Activated T-helper 17 cell treated with anti-CD3 and anti-CD28 coated beads, Interleukin-2, amount 50 U/mL, for 72 hours (primary cell): ENCODE measurements around the gene SMAD7. TPM values are rescaled to one million over a fixed set of nuclear protein-coding genes. Genes with fewer than 3 reads are reported as not detected.

Experiments used
- ATAC-seq: fragments of 150-1000 bp; cut with Tn5 transposase; replicated peaks from 2 replicates; pipeline ENCODE4 v1.10.0; 2021; ENCODE audit warnings: mild to moderate bottlenecking, moderate library complexity
- H3K27ac Mint-ChIP-seq: one replicate; pipeline ENCODE4 v1.8.0; 2022; ENCODE audit warnings: mixed read lengths
- H3K27me3 Mint-ChIP-seq: one replicate; pipeline ENCODE4 v1.8.0; 2022; ENCODE audit warnings: mixed read lengths
- H3K36me3 Mint-ChIP-seq: one replicate; pipeline ENCODE4 v1.8.0; 2022; ENCODE audit warnings: low read depth, mild to moderate bottlenecking, mixed read lengths
- H3K4me1 Mint-ChIP-seq: one replicate; pipeline ENCODE4 v1.8.0; 2022; ENCODE audit warnings: mixed read lengths
- H3K4me3 Mint-ChIP-seq: one replicate; pipeline ENCODE4 v1.8.0; 2022; ENCODE audit warnings: mild to moderate bottlenecking, mixed read lengths
- H3K9me3 Mint-ChIP-seq: one replicate; pipeline ENCODE4 v1.8.0; 2022; ENCODE audit warnings: mixed read lengths
- total RNA-seq, 2 donors: library from RNA; stranded (reverse); gene quantifications; one replicate each; pipeline ENCODE4 v1.2.3, GENCODE V29; 2022

Gene SMAD7
- total RNA-seq, 2 donors from 2014 or later: 23.4 to 40.7 TPM

- Mint-ChIP-seq H3K27ac (peak overlapping the region; percentile 96), H3K36me3 (peaks cover 81% of the 10 kb centered on the region), H3K4me1 (peaks cover 41% of the 10 kb centered on the region), H3K9me3 (no peaks in the 10 kb centered on the region), H3K4me3 (peak overlapping the region; percentile 99), H3K27me3 (no peaks in the 10 kb centered on the region)
- ATAC-seq: no peak
These were observed 3.2 kb downstream of the SMAD7 start for GRCh38 chr18:48947560-48947959.

DNA sequence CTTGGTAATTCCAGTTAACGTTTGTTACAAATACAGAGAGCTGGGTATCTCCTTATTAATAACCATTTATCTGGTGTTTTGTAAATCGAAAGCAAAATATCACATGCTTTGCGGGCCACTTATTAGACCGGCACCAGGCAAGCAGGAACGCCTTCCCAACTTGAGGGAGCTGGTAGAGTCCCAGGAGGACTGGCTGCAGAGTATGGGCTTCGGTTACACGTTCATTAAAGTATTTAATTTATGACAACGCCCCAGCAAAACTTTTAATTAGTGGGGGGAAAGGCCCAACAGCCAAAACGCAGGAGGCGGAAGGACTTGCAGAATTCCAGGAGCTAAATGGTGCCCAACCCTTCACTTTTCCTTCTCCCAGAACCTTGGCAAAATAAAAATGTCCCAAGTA, 3.7 kb downstream of the SMAD7 start:
- Mint-ChIP-seq H3K27me3 (no peaks in the 10 kb centered on the region), H3K4me3 (peak overlapping the region; percentile 99), H3K36me3 (peaks cover 85% of the 10 kb centered on the region), H3K27ac (peak overlapping the region; percentile 96), H3K9me3 (no peaks in the 10 kb centered on the region), H3K4me1 (peaks cover 45% of the 10 kb centered on the region)
- no peak for ATAC-seq

- Mint-ChIP-seq H3K4me3 (peak overlapping the region; percentile 99), H3K36me3 (peaks cover 92% of the 10 kb centered on the region), H3K27me3 (no peaks in the 10 kb centered on the region), H3K27ac (no peak overlapping the region), H3K4me1 (peaks cover 52% of the 10 kb centered on the region), H3K9me3 (no peaks in the 10 kb centered on the region)
- ATAC-seq: no peak
These were observed 4.4 kb downstream of the SMAD7 start for GRCh38 chr18:48946329-48946835.

GRCh38 chr18:48945953-48946217, 4.9 kb downstream of the SMAD7 start:
- Mint-ChIP-seq H3K27ac (no peak overlapping the region), H3K4me3 (peak overlapping the region; percentile 99), H3K27me3 (no peaks in the 10 kb centered on the region), H3K36me3 (peaks cover 94% of the 10 kb centered on the region), H3K9me3 (no peaks in the 10 kb centered on the region), H3K4me1 (peaks cover 57% of the 10 kb centered on the region)
- no peak for ATAC-seq

DNA sequence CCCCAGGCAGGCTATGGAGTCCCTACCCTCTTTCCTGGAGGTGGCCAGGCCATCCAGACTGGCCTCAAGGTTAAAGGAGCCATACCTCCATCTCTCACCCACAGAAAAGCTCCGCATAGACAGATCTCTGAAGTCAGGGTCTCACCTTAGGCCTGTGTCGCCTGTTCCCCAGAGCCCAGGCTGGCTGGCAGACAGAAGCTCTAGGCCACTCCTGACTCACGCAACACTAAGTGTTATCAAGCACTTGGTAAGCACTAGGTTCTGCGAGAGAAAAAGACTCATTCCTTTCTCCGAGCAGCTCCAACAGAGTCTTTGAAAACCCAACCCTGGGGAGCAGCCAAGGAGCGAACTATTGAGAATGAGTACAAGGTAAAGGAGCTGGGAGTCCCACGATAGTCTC, 6.1 kb downstream of the SMAD7 start:
- H3K4me1 Mint-ChIP-seq: peaks cover 64% of the 10 kb centered on the region
- H3K27me3 Mint-ChIP-seq: no peaks in the 10 kb centered on the region
- peaks cover 100% of the 10 kb centered on the region for H3K36me3 Mint-ChIP-seq
- no peaks in the 10 kb centered on the region for H3K9me3 Mint-ChIP-seq
- ATAC-seq: no peak
- H3K4me3 Mint-ChIP-seq: peak overlapping the region; percentile 99
- peak overlapping the region; percentile 47 for H3K27ac Mint-ChIP-seq

GRCh38 chr18:48943736-48944527, 6.8 kb downstream of the SMAD7 start:
- Mint-ChIP-seq H3K36me3 (peaks cover 96% of the 10 kb centered on the region), H3K27me3 (no peaks in the 10 kb centered on the region), H3K4me3 (peak overlapping the region; percentile 99), H3K4me1 (peaks cover 67% of the 10 kb centered on the region), H3K9me3 (no peaks in the 10 kb centered on the region), H3K27ac (peak overlapping the region; percentile 47)
- ATAC-seq: no peak

DNA sequence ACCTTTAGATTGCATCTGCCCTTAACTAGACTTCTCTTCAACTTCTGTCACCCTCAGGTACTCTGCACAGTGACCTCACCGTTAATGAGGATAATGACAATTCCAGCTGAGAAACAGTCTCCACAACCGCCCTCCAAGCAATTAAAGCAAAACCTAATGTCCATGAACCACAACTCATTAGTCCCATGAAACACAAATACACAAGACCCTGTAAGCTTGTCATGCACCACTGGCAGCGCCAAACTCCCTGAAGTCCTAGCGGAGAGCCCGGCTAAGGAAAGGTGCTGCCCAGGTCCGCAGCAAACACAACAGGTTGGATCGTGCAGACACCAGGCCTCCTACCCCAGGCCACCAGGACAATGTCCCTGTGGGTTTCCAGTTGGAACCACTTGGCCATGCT, 7.4 kb downstream of the SMAD7 start:
- peak overlapping the region; percentile 99 for H3K4me3 Mint-ChIP-seq
- no peak for ATAC-seq

DNA sequence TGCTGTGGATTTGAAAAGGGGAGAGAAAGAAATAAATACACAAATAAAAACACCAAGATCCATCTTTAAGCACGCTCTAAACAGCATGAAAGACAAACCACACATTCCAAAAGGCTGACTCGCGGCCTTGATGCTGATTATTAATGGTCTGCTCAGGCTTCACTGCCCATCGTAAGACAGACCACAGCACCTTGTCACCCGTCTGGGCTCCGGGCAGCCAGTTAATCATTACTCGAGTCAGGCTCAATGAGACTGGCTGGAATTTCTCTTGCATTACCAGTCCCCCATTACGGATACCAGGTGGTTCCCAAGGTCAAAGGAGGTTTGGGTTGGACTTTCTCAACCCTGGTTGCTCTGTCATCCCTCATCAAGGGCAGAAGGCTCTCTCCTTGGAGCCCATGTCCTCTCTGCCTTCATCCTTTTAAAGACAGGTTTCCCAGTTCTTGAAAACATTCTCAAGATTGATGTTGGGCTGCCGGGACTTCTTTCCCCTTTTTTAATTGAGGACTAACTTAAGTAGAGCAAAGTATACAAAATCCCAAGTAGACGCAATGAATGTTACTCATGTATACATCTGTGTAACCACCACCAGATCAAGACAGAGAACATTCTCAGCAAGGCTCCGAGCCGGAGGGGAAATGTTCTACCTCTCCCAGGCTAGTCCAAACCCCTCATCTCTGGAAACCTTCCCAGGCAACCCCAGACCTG, 8.1 kb downstream of the SMAD7 start:
- Mint-ChIP-seq H3K4me1 (peaks cover 71% of the 10 kb centered on the region), H3K27ac (peak overlapping the region; percentile 89), H3K4me3 (peak overlapping the region; percentile 99), H3K9me3 (no peaks in the 10 kb centered on the region), H3K36me3 (peaks cover 96% of the 10 kb centered on the region), H3K27me3 (no peaks in the 10 kb centered on the region)
- ATAC-seq: no peak

More for the DNA sequence above, 7.4 kb downstream of the SMAD7 start:
- H3K27ac Mint-ChIP-seq: no peak overlapping the region
- no peaks in the 10 kb centered on the region for H3K9me3 Mint-ChIP-seq
- H3K4me1 Mint-ChIP-seq: peaks cover 73% of the 10 kb centered on the region
- H3K27me3 Mint-ChIP-seq: no peaks in the 10 kb centered on the region
- H3K36me3 Mint-ChIP-seq: peaks cover 96% of the 10 kb centered on the region

- no peak for ATAC-seq
- Mint-ChIP-seq H3K9me3 (no peaks in the 10 kb centered on the region), H3K4me1 (peaks cover 66% of the 10 kb centered on the region), H3K4me3 (peak overlapping the region; percentile 99), H3K27ac (peak overlapping the region; percentile 89), H3K27me3 (no peaks in the 10 kb centered on the region), H3K36me3 (peaks cover 95% of the 10 kb centered on the region)
These were observed 8.7 kb downstream of the SMAD7 start for GRCh38 chr18:48942086-48942485.

DNA sequence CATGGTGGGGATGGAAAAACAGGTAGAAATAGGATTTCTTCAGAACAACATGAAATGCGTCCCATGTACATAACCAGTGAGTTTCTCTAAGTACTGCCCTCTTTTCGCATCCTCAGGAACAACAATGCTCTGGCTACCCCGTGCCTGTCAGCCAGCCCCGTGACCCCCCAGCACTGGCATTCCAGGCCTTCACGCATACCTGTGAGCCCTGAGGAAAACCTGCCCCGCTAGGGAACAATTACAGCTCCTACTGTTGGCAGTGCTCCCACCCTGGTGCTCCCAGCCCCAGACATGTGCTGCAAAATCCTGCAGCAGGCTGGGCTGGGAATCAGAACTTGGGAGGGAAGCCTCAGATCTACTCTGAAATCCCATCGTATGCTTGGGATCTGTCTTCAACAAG, 9.1 kb downstream of the SMAD7 start:
- Mint-ChIP-seq H3K4me1 (peaks cover 65% of the 10 kb centered on the region), H3K36me3 (peaks cover 92% of the 10 kb centered on the region), H3K27ac (peak overlapping the region; percentile 89), H3K27me3 (no peaks in the 10 kb centered on the region), H3K9me3 (no peaks in the 10 kb centered on the region), H3K4me3 (peak overlapping the region; percentile 99)
- no peak for ATAC-seq

- peak overlapping the region; percentile 99 for H3K4me3 Mint-ChIP-seq
- no peaks in the 10 kb centered on the region for H3K27me3 Mint-ChIP-seq
- no peaks in the 10 kb centered on the region for H3K9me3 Mint-ChIP-seq
- H3K4me1 Mint-ChIP-seq: peaks cover 63% of the 10 kb centered on the region
- ATAC-seq: peak; percentile 78
- peak overlapping the region; percentile 89 for H3K27ac Mint-ChIP-seq
- H3K36me3 Mint-ChIP-seq: peaks cover 92% of the 10 kb centered on the region
These were observed 9.7 kb downstream of the SMAD7 start for GRCh38 chr18:48940854-48941611.

DNA sequence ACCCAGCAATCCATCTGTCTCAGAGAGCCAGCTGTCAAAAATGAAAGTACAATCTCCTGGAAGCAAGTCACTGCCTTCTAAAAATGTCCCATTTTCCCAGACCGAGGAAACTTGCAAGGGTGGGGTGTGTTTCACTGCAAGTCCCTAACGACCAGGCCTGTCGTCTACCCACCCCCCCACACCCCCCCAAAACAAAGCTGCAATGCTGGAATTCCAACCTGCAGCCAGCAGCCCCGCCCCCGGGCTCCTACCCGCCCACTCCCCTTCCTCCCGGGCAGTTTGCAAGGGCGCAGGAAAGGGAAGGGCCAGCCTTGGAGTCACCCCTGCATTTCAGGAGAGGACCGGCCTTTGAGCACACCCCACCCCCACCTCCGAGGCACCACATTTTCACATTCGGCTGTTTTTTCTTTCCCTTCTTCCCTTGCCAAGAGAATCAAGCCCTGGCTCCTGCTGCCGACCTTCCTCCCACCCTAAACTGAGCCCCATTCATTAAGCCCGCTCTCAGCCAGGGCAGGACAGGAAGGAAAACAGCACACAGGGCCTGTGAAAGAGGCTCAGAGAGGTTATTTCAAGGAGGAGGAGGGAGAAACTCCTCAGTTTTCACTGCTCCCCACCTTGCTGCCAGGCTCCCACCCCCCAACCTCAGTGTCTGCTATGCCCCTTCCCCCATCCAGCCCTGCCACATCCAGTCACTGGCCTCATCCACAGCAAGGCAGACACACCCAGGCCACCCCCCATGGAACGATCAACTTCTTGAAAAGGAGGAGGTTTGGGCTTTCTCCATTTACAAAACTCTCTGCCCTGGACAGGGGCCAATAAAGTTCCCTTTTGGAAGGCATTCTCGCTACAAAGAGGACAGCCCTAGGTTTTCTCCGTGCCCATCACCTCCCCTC, 11.3 kb downstream of the SMAD7 start:
- Mint-ChIP-seq H3K36me3 (peaks cover 92% of the 10 kb centered on the region), H3K9me3 (no peaks in the 10 kb centered on the region), H3K27ac (peak overlapping the region; percentile 89), H3K4me3 (peak overlapping the region; percentile 99), H3K27me3 (no peaks in the 10 kb centered on the region), H3K4me1 (peaks cover 61% of the 10 kb centered on the region)
- ATAC-seq: no peak

GRCh38 chr18:48938827-48939204, 11.9 kb downstream of the SMAD7 start:
- peak overlapping the region; percentile 29 for H3K4me3 Mint-ChIP-seq
- H3K4me1 Mint-ChIP-seq: peaks cover 60% of the 10 kb centered on the region
- H3K36me3 Mint-ChIP-seq: peaks cover 89% of the 10 kb centered on the region
- ATAC-seq: no peak
- no peaks in the 10 kb centered on the region for H3K27me3 Mint-ChIP-seq
- no peaks in the 10 kb centered on the region for H3K9me3 Mint-ChIP-seq
- peak overlapping the region; percentile 48 for H3K27ac Mint-ChIP-seq
